HG03196 (cell line): ENCODE results near the gene MED10.
A peak's percentile ranks its signal among the peaks of the same experiment; 100 is the strongest.
"Not testable (repeated sequence)": the region's sequence is repeated elsewhere in the genome, so short reads cannot be mapped to it uniquely, and the experiment has no call there.

Experiments used
- ATAC-seq: cut with Tn5 transposase; IDR thresholded peaks from one replicate; pipeline ENCODE4 v1.9.1; 2021; ENCODE audit not compliant: unreplicated experiment

Gene MED10

GRCh38 chr5:6376974-6377520, 1.3 kb downstream of the MED10 start:
- no peak for ATAC-seq

GRCh38 chr5:6373081-6373846, 5.1 kb downstream of the MED10 start:
- ATAC-seq = no peak

GRCh38 chr5:6372251-6373080, 5.9 kb downstream of the MED10 start:
- no peak for ATAC-seq

GRCh38 chr5:6371079-6371810, 7.1 kb downstream of the MED10 start:
- ATAC-seq = no peak

GRCh38 chr5:6370580-6370979, 7.8 kb downstream of the MED10 start:
- ATAC-seq = no peak

GRCh38 chr5:6365977-6366590, 12.3 kb downstream of the MED10 start:
- no peak for ATAC-seq

- no peak for ATAC-seq
These were observed 13.0 kb downstream of the MED10 start for GRCh38 chr5:6365142-6365976.

DNA sequence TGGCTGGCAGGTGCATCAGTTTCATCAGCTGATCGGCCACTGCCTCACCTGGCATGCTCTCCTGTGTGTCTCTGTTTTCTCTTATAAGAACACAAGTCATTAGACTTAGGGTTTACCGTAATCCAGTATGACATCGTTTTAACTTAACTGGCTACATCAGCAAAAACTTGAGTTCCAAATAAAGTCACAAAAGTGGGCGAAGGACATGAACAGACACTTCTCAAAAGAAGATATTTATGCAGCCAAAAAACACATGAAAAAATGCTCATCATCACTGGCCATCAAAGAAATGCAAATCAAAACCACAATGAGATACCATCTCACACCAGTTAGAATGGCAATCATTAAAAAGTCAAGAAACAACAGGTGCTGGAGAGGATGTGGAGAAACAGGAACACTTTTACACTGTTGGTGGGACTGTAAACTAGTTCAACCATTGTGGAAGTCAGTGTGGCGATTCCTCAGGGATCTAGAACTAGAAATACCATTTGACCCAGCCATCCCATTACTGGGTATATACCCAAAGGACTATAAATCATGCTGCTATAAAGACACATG, 14.8 kb downstream of the MED10 start:
- not testable (repeated sequence) for ATAC-seq

DNA sequence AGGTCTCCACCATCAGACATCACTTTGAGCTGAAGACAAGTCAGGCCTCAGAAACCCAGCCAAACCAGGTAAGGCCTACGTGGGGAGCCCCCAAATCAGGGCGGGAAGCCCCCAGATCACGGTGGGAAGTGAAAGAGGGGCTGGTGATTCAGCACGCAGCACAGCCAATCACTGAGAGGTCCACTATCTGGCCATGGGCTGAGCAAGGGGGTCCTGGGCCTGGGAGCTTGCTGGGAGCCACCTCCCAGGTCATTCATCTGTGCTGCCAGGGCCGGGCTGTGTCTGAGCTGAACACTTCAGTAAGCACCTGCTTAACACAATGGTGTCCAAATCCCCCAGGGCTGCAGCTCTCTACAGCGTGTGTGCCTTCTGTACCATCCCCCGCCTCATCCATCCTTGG, 15.5 kb downstream of the MED10 start:
- ATAC-seq = no peak

DNA sequence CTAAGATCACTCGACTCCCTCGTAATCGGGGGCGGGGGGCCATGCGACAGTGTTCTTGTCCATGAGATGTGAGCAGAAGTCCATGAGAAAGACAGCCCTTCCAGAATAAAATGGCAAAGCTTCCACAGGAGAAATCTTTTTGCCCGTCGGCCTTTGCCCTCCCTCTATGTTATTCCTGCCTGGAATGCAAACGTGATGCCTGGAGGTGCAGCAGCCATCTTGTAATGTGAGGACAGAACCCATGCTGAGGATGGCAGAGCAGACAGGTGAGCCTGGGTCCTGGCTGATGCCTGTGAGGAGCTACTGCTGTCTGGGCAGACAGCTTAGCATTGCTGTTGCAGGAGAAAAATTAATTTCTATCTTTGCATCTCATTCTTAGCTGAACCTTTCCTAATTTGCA, 17.2 kb downstream of the MED10 start:
- no peak for ATAC-seq

GRCh38 chr5:6360323-6361072, 17.8 kb downstream of the MED10 start:
- ATAC-seq = peak; percentile 12

- ATAC-seq = peak; percentile 53
These were observed 18.6 kb downstream of the MED10 start for GRCh38 chr5:6359555-6360322.

- no peak for ATAC-seq
These were observed 19.9 kb downstream of the MED10 start for GRCh38 chr5:6358434-6358820.

DNA sequence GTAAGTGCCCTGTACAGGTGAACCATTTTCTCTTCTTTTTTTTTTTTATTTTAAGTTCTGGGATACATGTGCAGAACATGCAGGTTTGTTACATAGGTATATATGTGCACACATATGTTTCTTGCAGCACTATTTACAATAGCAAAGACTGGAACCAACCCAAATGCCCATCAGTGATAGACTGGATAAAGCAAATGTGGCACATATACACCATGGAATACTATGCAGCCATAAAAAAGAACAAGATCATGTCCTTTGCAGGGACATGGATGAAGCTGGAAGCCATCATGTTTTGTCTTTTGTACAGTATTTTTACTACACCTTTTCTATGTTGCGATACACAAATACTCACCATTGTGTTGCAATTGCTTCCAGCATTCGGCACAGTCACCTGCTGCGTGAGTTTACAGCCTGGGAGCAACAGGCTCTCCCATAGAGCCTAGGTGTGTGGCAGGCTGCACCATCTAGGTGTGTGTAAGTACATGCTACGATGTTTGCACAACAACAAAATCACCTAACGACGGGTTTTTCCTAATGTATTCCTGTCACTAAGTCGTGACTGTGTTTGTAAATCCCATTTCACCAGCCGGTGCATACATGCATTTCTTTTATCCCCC, 20.4 kb downstream of the MED10 start:
- ATAC-seq = not testable (repeated sequence)

DNA sequence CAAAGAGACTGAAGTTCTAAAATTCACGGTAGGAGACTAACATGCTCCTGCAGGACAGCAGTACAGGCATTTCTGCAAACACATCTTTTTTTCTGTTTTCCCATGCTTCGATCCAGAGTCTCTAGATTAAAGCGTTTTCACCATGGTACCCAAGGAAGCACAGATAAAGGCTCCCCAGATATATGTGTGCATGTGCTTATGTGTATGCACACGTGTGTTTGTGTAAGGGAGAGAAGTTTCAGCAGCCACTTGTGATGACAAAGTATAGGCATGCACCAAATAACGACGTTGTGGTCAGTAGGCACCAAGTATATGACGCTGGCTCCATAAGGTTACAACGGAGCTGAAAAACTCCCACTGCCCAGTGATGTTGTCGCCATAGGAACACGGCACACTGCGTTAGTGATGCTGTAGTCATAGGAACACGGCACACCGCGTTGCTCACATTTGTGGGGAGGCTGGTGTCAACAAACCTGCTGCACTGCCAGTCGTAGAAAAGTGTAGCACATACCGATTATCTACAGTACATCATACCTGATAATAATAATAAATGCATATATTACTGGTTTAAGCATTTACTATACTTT, 21.7 kb downstream of the MED10 start:
- ATAC-seq = no peak

DNA sequence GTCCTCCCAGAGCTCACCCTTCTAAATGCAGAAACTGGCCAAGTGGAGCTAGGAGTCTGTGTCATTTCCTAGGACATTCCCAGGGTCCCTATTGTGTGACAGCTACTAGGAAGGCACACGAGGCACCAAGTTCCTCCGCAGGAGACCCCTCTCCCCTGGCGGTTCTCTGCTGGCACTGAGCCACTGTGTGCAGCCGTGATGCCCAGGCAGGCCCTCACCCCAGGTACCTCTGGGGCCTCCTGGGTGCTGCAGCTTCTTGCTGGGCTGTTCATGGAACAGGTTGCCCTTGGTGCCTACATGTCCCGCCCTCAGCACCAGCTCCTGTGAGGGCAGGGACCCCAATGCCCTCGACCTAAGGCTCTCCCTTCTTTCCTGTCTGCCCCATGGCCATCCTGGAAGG, 23.1 kb downstream of the MED10 start:
- ATAC-seq = no peak

GRCh38 chr5:6354848-6355247, 23.5 kb downstream of the MED10 start:
- ATAC-seq = no peak
